ENCODE data around the gene SMIM36.
"Not testable (repeated sequence)": the region's sequence is repeated elsewhere in the genome, so short reads cannot be mapped to it uniquely, and the experiment has no call there.

SMIM36 gene

DNA sequence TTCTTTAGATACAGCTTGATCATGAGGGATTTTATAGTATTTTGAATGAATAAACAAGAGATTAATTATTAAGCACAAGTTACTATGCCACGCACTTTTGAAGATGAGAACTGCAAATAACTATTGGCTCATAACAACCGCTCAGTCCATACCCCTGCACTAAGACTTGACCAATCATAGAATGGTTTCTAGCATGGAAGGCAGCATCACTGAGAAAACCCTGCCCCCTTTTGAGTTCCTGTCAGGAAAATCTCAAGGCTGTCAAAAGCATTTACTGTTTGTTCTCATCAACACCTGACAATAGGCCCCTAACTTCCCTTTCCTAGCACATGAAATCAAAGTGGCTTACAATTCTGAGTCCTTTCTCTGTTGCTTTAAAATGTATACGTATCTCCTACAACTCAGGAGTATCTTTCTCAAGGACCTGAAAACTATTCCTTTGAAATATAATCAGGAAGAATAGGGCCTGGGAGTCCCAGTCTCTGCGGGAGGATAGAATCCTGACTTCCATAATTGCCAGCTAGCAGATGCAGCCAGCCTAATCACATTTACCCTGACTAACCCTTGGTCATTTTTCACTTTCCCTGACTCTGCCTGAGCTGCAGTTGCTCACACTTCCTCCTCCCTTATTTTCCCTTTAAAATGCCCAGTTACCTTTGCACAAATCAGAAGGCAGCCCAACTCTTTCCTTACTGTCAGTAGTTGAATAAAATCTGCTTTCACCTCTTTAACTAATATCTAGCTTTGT lies 80.5 kb downstream of the SMIM36 start:
- H3K27ac ChIP-seq = no peak overlapping the region
- H3K9ac ChIP-seq (ENCODE audit: insufficient read length) = no peak overlapping the region
- H3K36me3 ChIP-seq (ENCODE audit: insufficient read depth, low read length) = no peaks in the 10 kb centered on the region
- TF ChIP-seq FOXP2 (optimal IDR thresholded peaks at IDR 0.05; ENCODE audit: control extremely low read depth, extremely low read length, insufficient read depth) (no peak), POLR2AphosphoS5 (IDR thresholded peaks at IDR 0.05; ENCODE audit: borderline replicate concordance, low read depth, low read length) (no peak), EZH2 (IDR thresholded peaks at IDR 0.05) (no peak)
- H3K9me3 ChIP-seq (ENCODE audit: low read depth, low read length) = no peaks in the 10 kb centered on the region
- H3K4me3 ChIP-seq = no peak overlapping the region
- DNase-seq (ENCODE audit: low read depth, low spot score) = no peak

DNA sequence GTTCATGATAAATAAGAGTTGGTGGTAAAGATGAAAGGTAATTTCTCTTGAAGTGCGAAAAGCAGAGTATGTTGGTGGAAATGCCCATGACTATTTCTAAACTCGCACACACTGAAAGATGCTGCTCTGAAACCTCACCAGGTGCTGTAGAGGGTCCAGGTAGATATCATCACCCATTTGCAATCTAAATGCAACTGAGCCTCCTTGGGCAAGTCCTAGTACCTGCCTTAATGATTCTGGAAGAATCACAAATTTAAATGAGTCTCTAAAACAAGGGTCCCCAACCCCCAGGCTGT lies 83.7 kb downstream of the SMIM36 start:
- Histone ChIP-seq H3K27ac (no peak overlapping the region), H3K9ac (ENCODE audit: insufficient read length) (no peak overlapping the region), H3K36me3 (ENCODE audit: insufficient read depth, low read length) (no peaks in the 10 kb centered on the region), H3K4me3 (no peak overlapping the region), H3K9me3 (ENCODE audit: low read depth, low read length) (no peaks in the 10 kb centered on the region)
- no peak for TF ChIP-seq EZH2 (IDR thresholded peaks at IDR 0.05)
- TF ChIP-seq POLR2AphosphoS5 (IDR thresholded peaks at IDR 0.05; ENCODE audit: borderline replicate concordance, low read depth, low read length) = no peak
- no peak for TF ChIP-seq FOXP2 (optimal IDR thresholded peaks at IDR 0.05; ENCODE audit: control extremely low read depth, extremely low read length, insufficient read depth)
- no peak for DNase-seq (ENCODE audit: low read depth, low spot score)

DNA sequence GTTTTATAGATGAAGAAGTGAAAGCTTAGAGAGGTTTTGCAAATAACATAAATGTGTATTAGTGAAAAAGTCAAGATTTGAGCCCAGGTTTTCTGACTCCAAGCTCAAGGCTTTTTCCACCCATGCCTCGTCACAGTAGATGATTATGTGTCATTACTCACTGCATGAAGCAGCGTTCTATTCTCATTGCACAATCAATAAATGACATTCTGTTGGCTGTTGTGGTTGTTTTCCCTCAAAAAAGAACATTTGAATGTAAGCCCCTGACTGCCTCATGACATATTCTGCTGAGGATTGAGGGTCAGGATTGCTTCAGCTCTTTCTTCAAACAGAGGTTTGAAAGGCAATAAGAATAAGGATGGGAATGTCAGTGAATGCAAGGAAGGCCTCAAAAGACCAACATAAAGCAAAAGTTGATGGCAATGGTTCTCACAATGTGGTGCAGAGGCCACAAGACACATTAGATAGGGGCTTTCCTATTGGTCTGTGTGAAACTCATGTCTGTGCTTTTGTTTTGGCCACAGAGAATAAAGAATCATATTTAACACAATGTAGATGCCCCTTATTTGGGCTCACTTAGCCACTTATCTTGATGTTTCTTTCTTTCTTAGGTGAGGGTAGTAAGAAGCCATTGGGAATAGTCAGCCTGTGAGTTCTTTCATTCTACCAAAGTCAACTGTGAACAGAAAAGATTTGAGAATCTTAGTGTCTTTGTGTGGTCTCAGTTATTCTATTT lies 84.2 kb downstream of the SMIM36 start:
- no peak overlapping the region for H3K4me3 ChIP-seq
- no peak overlapping the region for H3K9ac ChIP-seq (ENCODE audit: insufficient read length)
- H3K9me3 ChIP-seq (ENCODE audit: low read depth, low read length) = no peaks in the 10 kb centered on the region
- TF ChIP-seq FOXP2 (optimal IDR thresholded peaks at IDR 0.05; ENCODE audit: control extremely low read depth, extremely low read length, insufficient read depth) (no peak), POLR2AphosphoS5 (IDR thresholded peaks at IDR 0.05; ENCODE audit: borderline replicate concordance, low read depth, low read length) (no peak), EZH2 (IDR thresholded peaks at IDR 0.05) (no peak)
- no peak overlapping the region for H3K27ac ChIP-seq
- H3K36me3 ChIP-seq (ENCODE audit: insufficient read depth, low read length) = no peaks in the 10 kb centered on the region
- no peak for DNase-seq (ENCODE audit: low read depth, low spot score)

DNA sequence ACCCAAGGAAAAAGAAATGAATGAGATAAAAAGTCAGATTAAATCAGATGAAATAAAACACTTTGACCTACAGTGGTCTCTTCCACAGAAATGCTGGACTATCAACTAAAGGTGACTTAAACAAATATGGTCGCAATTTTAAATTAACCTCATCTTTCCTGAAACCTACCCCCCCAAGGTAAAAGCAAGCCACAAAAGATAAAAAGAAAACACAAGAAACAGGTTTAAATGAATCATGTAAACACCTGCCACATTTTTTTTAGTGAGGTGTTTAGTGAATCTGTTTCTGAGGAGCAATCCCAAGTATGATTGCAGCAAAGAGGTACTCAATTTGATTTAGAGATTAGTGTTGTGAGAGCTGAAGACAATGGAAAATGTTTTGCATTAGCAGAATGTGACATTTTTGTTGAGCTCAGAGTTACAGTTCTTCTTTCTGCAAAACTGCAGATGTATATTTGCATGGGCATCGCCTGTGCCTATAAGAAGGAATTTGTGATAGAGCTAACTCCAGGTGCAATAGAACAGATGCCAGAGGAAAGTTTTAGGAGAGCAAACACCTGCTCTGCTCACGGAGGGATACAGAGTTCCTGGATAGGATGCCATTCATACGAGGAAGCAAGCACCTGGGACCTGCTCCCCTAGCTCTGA lies 86.2 kb downstream of the SMIM36 start:
- H3K9ac ChIP-seq (ENCODE audit: insufficient read length) = no peak overlapping the region
- H3K27ac ChIP-seq = no peak overlapping the region
- H3K36me3 ChIP-seq (ENCODE audit: insufficient read depth, low read length) = no peaks in the 10 kb centered on the region
- TF ChIP-seq POLR2AphosphoS5 (IDR thresholded peaks at IDR 0.05; ENCODE audit: borderline replicate concordance, low read depth, low read length) (no peak), FOXP2 (optimal IDR thresholded peaks at IDR 0.05; ENCODE audit: control extremely low read depth, extremely low read length, insufficient read depth) (no peak), EZH2 (IDR thresholded peaks at IDR 0.05) (no peak)
- no peaks in the 10 kb centered on the region for H3K9me3 ChIP-seq (ENCODE audit: low read depth, low read length)
- no peak overlapping the region for H3K4me3 ChIP-seq
- DNase-seq (ENCODE audit: low read depth, low spot score) = no peak

DNA sequence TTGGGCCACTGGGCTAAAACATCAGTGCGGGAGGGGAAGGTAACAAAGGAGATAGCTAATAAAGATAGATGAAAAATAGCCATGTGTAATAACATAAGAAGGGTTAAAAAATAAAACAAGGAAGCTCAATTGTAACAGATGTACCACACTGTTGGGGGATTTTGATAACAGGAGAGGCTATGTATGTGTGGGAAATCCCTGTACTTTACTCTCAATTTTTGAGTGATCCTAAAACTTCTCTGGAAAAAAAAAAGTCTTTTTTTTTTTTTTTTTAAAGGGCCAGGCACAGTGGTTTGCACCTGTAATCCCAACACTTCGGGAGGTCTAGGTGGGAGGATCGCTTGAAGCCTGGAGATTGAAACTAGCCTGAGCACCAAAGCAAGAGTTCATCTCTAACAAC lies 87.7 kb downstream of the SMIM36 start:
- Histone ChIP-seq H3K27ac (no peak overlapping the region), H3K4me3 (no peak overlapping the region), H3K9me3 (ENCODE audit: low read depth, low read length) (no peaks in the 10 kb centered on the region), H3K9ac (ENCODE audit: insufficient read length) (no peak overlapping the region), H3K36me3 (ENCODE audit: insufficient read depth, low read length) (no peaks in the 10 kb centered on the region)
- DNase-seq (ENCODE audit: low read depth, low spot score) = no peak
- TF ChIP-seq POLR2AphosphoS5 (IDR thresholded peaks at IDR 0.05; ENCODE audit: borderline replicate concordance, low read depth, low read length) = no peak
- no peak for TF ChIP-seq FOXP2 (optimal IDR thresholded peaks at IDR 0.05; ENCODE audit: control extremely low read depth, extremely low read length, insufficient read depth)
- no peak for TF ChIP-seq EZH2 (IDR thresholded peaks at IDR 0.05)

DNA sequence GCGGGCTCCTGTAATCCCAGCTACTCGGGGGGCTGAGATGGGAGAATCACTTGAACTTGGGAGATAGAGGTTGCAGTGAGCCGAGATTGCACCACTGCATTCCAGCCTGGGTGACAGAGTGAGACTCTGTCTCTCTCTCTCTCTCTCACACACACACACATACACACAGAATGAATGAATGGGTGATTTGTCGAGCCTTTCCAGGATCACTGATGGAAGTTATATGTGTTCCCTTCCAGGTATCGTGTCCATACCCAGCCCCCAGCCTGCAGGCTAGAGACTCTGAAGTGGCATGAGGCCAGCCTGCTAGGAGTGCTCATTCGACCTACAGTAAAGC lies 88.5 kb downstream of the SMIM36 start:
- not testable (repeated sequence) for H3K9me3 ChIP-seq (ENCODE audit: low read depth, low read length); H3K27ac ChIP-seq; DNase-seq (ENCODE audit: low read depth, low spot score); H3K36me3 ChIP-seq (ENCODE audit: insufficient read depth, low read length); H3K4me3 ChIP-seq; H3K9ac ChIP-seq (ENCODE audit: insufficient read length)

DNA sequence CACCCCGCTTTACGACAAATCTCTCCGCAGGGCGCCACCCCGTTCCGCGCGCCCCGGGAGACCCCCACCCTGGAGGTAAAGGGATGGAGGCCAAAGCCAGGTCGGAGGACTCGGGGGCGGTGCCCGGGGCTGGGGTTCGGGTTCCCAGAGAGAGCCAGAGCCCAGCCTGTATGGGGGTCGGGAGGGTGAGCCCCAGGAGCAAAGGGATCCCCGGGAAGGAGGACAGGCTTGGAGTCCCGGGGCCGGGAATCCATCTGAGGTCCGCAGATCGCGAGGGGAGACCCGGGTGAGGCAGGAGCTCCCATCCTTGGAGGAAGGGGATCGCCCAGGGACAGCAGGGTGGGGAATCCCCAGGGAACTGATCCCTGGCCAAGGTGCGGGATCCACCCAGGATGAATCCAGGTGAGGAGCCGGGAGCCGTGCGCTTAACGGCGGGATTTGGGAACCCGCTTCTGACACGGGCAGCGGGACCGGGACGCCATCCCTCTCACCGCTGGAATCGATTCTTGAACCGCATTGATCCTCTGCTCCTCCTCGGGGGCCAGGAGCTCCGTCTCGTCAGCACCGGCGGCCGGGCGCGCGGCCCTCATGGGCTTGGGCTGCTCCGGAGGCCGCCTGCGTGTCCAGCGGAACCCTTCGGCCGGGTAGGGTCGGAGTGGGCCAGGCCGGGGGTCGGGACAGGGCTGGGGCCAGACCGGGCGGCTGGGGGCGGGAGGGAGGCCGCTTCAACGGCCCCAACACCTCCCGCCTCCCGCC lies 89.9 kb downstream of the SMIM36 start, which contains the start of gene MMD:
Gene MMD (minus strand): TSS at position 657 of the 756 bp plus-strand sequence. CDS start 140 bp downstream, at position 517.
- H3K9me3 ChIP-seq (ENCODE audit: low read depth, low read length) = no peaks in the 10 kb centered on the region
- TF ChIP-seq FOXP2 (optimal IDR thresholded peaks at IDR 0.05; ENCODE audit: control extremely low read depth, extremely low read length, insufficient read depth) = no peak
- H3K4me3 ChIP-seq = peak within 1 kb of the TSS; percentile 96
- H3K9ac ChIP-seq (ENCODE audit: insufficient read length) = peak within 1 kb of the TSS; percentile 82
- no peak for DNase-seq (ENCODE audit: low read depth, low spot score)
- no peaks in the 10 kb centered on the region for H3K36me3 ChIP-seq (ENCODE audit: insufficient read depth, low read length)
- no peak within 1 kb of the TSS for H3K27ac ChIP-seq

DNA sequence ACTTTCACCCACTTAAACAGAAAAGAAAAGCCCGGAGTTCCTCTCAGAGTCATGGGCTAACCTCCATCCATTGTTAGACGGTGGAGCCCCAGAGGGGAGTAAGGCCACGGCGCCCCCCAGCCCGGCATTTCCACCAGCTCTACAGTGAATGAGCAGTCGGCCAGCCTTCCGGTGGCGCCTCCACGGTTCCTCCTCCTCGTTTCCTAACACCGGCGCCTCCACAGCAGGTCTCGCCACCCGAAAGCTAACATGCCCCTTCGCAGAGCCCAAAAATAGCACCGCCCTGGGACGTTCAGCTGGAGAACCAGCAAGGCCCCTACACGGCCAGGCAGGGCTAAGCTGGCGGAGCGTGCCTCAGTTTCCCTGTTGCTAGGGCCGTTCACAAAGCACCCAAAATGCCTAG lies 90.5 kb downstream of the SMIM36 start:
- Histone ChIP-seq H3K36me3 (ENCODE audit: insufficient read depth, low read length) (no peaks in the 10 kb centered on the region), H3K4me3 (peak overlapping the region; percentile 96), H3K27ac (no peak overlapping the region), H3K9ac (ENCODE audit: insufficient read length) (peak overlapping the region; percentile 82), H3K9me3 (ENCODE audit: low read depth, low read length) (no peaks in the 10 kb centered on the region)
- DNase-seq (ENCODE audit: low read depth, low spot score) = no peak
- TF ChIP-seq FOXP2 (optimal IDR thresholded peaks at IDR 0.05; ENCODE audit: control extremely low read depth, extremely low read length, insufficient read depth) (no peak), EZH2 (IDR thresholded peaks at IDR 0.05) (no peak), POLR2AphosphoS5 (IDR thresholded peaks at IDR 0.05; ENCODE audit: borderline replicate concordance, low read depth, low read length) (no peak)
